ENCODE measurements around the gene REXO4.

The REXO4 gene

DNA sequence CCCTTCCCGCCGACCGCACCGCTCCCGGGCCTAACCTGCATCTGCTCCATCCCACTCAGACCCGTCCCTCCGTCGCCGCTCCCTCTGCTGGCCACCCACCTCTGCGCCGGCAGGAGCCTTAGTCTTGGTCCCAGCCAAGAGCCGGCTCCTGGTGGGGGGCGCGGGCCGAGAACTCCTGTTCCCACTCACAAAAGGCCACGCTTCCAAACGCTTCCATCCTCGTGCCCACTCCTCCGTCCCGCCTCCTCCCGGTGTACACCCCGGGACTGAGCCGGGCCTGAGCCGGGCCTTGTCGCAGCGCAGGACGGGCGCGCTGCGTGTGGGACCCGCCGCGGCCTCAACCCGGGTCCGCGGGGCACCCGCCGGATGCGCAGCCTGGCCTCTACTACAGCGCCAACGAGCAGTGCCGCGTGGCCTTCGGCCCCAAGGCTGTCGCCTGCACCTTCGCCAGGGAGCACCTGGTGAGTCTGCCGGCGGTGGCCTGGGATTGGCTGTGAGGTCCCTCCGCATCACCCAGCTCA, 11.9 kb upstream of the REXO4 start:
- TF ChIP-seq, protein P1, sequence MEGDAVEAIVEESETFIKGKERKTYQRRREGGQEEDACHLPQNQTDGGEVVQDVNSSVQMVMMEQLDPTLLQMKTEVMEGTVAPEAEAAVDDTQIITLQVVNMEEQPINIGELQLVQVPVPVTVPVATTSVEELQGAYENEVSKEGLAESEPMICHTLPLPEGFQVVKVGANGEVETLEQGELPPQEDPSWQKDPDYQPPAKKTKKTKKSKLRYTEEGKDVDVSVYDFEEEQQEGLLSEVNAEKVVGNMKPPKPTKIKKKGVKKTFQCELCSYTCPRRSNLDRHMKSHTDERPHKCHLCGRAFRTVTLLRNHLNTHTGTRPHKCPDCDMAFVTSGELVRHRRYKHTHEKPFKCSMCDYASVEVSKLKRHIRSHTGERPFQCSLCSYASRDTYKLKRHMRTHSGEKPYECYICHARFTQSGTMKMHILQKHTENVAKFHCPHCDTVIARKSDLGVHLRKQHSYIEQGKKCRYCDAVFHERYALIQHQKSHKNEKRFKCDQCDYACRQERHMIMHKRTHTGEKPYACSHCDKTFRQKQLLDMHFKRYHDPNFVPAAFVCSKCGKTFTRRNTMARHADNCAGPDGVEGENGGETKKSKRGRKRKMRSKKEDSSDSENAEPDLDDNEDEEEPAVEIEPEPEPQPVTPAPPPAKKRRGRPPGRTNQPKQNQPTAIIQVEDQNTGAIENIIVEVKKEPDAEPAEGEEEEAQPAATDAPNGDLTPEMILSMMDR (conservative IDR thresholded peaks at IDR 0.05; ENCODE audit: control insufficient read depth, insufficient read depth, low read depth, low read length): peak; percentile 23
- DNase-seq (ENCODE audit: low read depth): no peak
- H3K4me3 ChIP-seq (ENCODE audit: control insufficient read depth, low read depth, low read length): no peak overlapping the region

DNA sequence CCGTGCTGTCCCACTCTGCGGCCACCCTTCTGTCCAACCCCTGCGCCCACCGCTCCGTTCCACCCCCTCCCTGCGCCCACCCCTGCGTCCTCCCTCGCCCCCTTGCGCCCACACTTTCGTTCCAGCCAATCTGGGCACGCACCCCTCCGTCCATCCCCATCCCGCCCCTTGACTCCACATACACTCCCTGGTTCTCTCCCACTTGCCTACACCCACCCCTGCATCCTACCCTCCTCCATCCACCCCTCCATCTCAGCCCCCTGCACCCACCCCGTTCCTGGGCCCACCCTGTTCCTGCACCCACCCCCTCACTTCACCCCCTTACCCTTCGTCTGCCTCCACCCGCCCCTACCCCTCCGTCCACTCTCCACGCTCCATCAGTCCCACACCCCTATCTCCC, 11.4 kb upstream of the REXO4 start:
- no peak overlapping the region for H3K4me3 ChIP-seq (ENCODE audit: control insufficient read depth, low read depth, low read length)
- TF ChIP-seq, protein P1 (conservative IDR thresholded peaks at IDR 0.05; ENCODE audit: control insufficient read depth, insufficient read depth, low read depth, low read length): no peak
- no peak for DNase-seq (ENCODE audit: low read depth)

DNA sequence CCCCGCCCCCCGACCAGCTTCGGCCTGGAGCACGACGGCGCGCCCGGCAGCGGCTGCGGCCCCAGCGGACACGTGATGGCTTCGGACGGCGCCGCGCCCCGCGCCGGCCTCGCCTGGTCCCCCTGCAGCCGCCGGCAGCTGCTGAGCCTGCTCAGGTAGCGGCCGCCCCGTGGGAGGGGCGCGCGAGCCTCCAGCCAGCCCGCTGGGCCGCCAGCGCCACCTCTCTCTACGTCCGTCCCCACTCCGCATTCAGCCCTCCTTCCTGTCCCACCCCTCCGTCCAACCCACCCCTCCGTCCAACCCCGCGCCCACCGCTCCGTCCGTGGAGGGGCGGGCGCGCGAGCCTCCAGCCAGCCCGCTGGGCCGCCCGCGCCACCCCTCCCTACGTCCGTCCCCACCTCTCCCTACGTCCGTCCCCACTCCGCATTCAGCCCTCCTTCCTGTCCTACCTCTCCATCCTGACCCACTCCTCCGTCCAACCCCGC, 10.8 kb upstream of the REXO4 start:
- no peak overlapping the region for H3K4me3 ChIP-seq (ENCODE audit: control insufficient read depth, low read depth, low read length)
- TF ChIP-seq, protein P1 (conservative IDR thresholded peaks at IDR 0.05; ENCODE audit: control insufficient read depth, insufficient read depth, low read depth, low read length): no peak
- DNase-seq (ENCODE audit: low read depth): no peak

DNA sequence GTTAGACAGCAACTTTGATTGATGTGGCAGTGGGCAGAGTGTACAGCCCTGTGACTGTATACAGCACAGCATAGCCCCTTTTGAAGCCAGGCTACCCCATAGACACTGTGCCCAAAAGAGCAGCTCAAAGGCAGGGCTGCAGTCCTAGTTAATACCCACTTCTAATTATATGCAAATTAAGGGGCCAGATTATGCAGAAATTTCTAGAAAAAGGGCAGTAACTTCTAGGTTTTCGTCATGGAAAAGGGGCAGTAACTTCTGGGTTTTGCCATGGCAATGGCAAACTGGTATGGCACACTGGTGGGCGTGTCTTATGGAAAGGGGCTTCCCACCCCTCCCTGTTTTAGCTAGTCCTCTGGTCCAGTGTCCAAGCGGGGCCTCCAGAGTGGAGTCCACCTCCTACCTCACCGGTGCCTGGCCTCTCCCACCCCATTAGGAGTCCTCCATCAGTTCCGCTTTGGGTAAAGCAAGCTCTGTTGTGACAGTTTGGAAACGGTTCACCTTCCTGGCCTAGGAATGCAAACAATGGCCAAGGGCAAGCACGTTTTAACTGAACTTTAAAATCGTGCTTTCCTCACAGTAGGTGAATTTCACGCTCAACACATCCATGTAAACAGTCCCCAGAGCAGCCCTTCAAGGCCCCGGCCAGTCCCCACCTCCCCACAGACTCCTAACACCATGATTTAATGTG, 10.0 kb upstream of the REXO4 start:
- no peak overlapping the region for H3K4me3 ChIP-seq (ENCODE audit: control insufficient read depth, low read depth, low read length)
- TF ChIP-seq, protein P1 (conservative IDR thresholded peaks at IDR 0.05; ENCODE audit: control insufficient read depth, insufficient read depth, low read depth, low read length): no peak
- no peak for DNase-seq (ENCODE audit: low read depth)

DNA sequence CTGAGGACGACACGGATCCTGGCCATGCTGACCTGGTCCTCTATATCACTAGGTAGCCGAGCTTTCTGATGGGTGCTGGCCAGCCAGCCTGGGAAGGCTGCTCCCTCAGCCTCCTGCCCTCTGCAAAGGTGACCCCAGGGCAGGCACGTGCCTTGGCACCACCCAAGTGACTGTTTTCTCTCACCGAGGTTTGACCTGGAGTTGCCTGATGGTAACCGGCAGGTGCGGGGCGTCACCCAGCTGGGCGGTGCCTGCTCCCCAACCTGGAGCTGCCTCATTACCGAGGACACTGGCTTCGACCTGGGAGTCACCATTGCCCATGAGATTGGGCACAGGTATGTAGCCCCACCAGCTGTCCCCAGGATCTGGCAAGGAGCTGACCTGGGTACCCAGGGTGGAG, 8.2 kb upstream of the REXO4 start:
- TF ChIP-seq, protein P1 (conservative IDR thresholded peaks at IDR 0.05; ENCODE audit: control insufficient read depth, insufficient read depth, low read depth, low read length): no peak
- no peak overlapping the region for H3K4me3 ChIP-seq (ENCODE audit: control insufficient read depth, low read depth, low read length)
- no peak for DNase-seq (ENCODE audit: low read depth)

DNA sequence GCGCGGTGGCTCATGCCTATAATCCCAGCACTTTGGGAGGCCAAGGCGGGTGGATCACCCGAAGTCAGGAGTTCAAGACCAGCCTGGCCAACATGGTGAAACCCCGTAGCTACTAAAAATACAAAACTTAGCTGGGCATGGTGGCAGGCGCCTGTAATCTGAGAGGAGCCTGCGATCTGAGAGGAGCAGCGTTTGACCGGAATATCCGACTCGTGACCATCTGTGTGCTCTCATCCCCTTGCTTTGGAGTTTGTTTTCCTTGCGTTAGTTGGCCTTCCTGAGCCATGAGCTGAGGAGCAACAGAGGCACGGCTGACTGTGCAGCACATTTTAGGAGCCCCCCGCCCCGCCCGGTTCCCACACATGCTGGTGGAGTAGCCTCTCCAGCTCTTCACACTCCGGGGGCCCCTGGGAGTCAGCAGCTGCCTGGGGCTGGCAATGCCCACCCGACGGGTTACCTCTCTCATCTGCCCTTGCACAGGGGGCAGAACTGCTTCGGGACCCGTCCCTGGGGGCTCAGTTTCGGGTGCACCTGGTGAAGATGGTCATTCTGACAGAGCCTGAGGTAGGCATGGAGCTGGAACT, 7.3 kb upstream of the REXO4 start:
- TF ChIP-seq, protein P1 (conservative IDR thresholded peaks at IDR 0.05; ENCODE audit: control insufficient read depth, insufficient read depth, low read depth, low read length): no peak
- DNase-seq (ENCODE audit: low read depth): no peak
- no peak overlapping the region for H3K4me3 ChIP-seq (ENCODE audit: control insufficient read depth, low read depth, low read length)

All from fibroblast of mammary gland (primary cell).